ENCODE results near the gene OR5T1.

The OR5T1 gene

DNA sequence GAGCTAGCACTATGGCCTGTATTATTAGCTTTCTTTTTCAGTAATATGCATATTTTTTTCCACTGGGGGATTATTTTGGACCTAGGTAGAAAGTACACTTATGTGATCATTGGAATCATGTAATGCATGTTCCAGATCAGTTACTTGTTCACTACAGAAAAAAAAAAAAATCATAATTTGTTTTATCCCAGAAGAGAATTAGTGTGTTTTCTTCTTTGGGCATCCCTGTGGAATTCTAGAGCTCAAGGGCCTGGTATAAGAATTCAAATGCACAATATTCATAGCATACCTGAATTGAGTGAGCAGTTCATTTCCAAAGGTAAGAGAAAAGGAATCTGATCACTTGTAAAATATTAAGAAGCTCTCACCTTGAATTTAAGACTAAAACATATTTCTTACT, at the start of gene OR5T1:
TSS of gene OR5T1 (plus strand) at position 301 of the 400 bp plus-strand sequence. CDS start 1,485 bp downstream, outside the sequence.
- DNase-seq (ENCODE audit: low spot score): no peak

DNA sequence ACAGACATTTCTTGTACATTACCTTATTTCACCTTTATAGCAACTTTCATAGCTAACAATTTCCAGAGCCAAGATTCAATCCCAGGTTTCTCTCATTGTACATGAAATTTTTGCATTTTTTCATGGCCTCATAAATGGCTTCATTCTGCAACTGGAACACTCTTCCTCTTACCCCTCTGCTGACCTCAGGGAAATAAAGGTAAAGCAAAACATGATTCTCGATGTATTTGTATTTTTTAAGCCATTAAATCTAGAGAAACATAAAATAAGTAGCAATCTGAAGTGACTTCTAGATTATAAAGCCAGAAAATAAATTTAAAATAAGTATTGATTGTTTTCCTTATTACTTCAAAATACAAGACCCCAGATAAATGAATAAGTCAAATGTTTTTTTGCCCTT, 39.8 kb upstream of the OR5T1 start, which contains the start of gene OR5T2:
TSS of gene OR5T2 (minus strand) at position 101 of the 400 bp plus-strand sequence. CDS start 1,193 bp downstream, outside the sequence.
- DNase-seq (ENCODE audit: low spot score): no peak

DNA sequence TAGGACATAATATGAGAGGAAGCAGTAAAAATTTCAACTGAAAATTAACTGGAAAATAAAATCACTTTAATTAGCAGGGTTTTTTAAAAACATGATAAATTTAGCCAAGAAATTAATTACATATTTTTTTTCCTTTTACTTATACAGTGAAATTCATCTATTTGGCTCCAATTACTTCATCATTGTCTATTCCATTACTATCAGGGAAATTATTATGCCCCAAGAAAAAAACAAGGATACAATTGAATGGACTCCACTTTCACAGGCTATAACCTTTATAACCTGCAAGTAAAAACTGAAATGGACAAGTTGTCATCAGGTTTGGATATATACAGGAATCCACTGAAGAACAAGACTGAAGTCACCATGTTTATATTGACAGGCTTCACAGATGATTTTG, 22.0 kb upstream of the OR5T1 start, which contains the start of gene OR5T3:
TSS of gene OR5T3 (plus strand) at position 301 of the 400 bp plus-strand sequence. CDS start at position 301, 0 bp downstream.
- no peak for DNase-seq (ENCODE audit: low spot score)

DNA sequence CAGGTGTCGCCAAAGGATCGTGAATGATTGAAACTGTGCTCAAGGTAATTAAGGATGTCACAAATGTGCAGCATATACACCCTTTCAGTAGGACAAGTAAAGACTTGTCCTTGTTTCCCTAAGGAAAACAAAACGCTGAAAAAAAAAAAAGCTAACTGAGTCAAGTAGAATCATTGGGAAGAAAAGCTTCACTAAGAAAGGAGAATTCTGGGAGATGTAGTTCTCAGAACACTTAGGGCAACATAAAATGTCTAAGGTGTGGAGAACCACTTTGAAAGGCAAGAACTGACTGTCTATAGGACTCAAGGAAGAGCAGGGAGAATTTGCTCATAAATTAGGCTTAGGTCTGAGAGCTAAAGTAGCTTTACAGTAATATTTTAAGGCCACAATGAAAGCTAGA, 2.9 kb upstream of the OR5T1 start:
- no peak for DNase-seq (ENCODE audit: low spot score)

DNA sequence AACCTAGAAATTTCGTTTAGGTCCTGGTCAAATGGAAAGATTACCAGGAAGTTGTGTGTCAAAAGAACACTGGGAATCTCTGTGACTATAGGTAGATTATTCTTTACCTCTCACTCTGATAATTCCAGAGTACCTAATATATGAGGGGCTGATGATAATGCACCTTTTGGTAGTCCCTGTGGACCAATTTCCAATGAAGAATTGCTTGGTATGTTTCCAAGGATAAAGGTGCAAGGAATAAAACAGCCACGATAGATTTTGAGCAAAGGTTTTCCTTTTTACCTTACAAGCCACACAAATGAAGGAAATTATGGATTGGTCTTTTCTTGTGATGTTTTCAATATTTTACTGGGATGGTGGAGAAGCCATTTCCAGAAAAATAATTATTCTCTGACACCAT, 18.2 kb downstream of the OR5T1 start, which contains the start of gene OR8H1:
TSS of gene OR8H1 (minus strand) at position 101 of the 400 bp plus-strand sequence. CDS start 1,192 bp downstream, outside the sequence.
- DNase-seq (ENCODE audit: low spot score): no peak

DNA sequence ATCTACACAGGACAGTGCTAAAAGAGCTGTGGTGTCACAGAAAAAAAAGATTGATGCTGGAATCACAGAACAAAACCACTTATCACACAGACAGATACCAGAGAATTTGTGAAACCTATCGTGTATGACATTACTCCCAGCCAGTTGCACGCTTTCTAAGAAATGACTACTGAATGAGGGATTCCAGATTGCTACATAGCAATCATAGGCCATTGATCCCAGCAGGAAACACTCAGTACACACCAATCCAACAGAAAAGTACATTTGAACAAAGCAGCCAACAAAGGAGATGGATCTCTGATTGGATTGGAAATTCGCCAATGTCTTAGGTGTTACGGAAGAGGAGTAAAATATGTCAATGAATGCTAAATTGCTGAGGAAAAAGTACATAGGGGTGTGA, 22.9 kb downstream of the OR5T1 start:
- DNase-seq (ENCODE audit: low spot score): no peak

DNA sequence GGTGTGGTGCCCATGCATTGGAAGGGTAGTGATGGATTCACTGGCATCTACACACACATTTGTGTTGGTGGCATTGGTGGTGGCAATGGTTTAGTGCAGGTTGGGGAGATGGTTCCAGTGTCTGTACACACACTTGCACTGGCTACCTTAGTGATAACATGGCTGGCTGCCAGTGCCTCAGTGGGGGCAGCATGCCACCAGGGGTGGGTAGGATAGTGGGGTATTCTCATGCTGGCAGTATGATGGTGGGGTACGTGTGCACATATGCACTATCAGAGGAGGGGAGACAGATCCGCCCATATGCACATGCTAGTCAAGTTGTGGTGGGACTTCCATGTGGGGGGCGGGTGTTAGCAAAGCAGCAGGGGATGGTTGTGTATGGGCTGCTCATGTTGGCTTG, 33.9 kb downstream of the OR5T1 start:
- DNase-seq (ENCODE audit: low spot score): no peak

DNA sequence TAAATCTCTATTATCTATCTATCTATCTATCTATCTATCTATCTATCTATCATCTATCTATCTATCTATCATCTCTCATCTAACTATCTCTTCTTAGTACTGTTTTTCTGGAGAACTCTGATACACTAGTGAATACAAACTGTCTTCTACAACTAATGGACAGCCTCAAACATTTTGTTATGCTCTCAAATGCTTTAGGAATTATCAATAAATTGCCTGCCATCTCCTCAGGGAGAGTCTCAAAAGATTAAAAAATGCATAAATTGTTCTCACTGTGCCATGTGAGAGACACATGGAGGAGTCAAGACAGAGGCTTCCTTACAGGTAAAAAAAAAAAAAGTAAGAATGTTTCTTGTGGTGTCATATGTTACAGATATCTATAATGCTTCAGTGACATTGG, 40.9 kb downstream of the OR5T1 start, which contains the start of gene OR8K3:
TSS of gene OR8K3 (plus strand) at position 301 of the 400 bp plus-strand sequence. CDS start 3,163 bp downstream, outside the sequence.
- DNase-seq (ENCODE audit: low spot score): no peak
